Measurements from ENCODE around the gene CA7. TPM values are rescaled to one million over a fixed set of nuclear protein-coding genes. Genes with fewer than 3 reads are reported as not detected.

The CA7 gene
- total RNA-seq, 4 donors from 2014 or later, result not detected

DNA sequence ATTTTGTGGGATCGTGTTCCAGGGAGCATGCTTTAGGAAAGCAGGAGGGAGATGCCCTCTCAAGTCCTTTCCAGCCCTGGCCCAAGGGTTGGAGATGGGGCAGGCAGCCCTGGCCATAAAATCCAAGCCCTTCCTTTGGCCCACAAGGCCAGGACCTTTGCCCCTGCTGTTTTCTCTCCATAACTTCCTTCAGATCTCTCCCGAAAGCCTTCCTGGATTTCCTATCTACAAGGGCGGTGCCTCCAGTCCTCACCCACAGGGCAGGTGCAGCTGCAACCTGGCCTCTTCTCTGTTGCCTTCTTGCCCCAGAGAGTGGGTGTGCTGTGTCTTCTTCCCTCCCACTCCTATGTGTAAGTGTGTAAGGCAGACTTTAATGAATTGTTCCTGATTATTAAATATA, 27.6 kb downstream of the CA7 start:
- TF ChIP-seq CTCF (IDR thresholded peaks at IDR 0.05), result no peak
- DNase-seq (ENCODE audit: low spot score) (no peak), ATAC-seq (ENCODE audit: low FRiP score) (no peak)

- no peak for TF ChIP-seq CTCF (IDR thresholded peaks at IDR 0.05)
- ATAC-seq (ENCODE audit: low FRiP score), result no peak
Measured at GRCh38 chr16:66872559-66872942, 28.3 kb downstream of the CA7 start.

GRCh38 chr16:66872943-66873684, 28.9 kb downstream of the CA7 start:
- TF ChIP-seq CTCF (IDR thresholded peaks at IDR 0.05), result peak in 2 of 3 donors; percentile 3 to 90
- ATAC-seq (ENCODE audit: low FRiP score), result peak; percentile 97

More at GRCh38 chr16:66872559-66872942, 28.3 kb downstream of the CA7 start:
- DNase-seq (ENCODE audit: low spot score), result no peak

GRCh38 chr16:66873685-66874055, 29.5 kb downstream of the CA7 start:
- no peak for ATAC-seq (ENCODE audit: low FRiP score)

More at GRCh38 chr16:66872943-66873684, 28.9 kb downstream of the CA7 start:
- DNase-seq (ENCODE audit: low spot score), result peak; percentile 63

GRCh38 chr16:66874079-66874775, 30.0 kb downstream of the CA7 start:
- ATAC-seq (ENCODE audit: low FRiP score), result no peak
- no peak for TF ChIP-seq CTCF (IDR thresholded peaks at IDR 0.05)

More at GRCh38 chr16:66873685-66874055, 29.5 kb downstream of the CA7 start:
- DNase-seq (ENCODE audit: low spot score), result no peak
- TF ChIP-seq CTCF (IDR thresholded peaks at IDR 0.05), result no peak

GRCh38 chr16:66878067-66878466, 33.9 kb downstream of the CA7 start:
- DNase-seq (ENCODE audit: low spot score) (no peak), ATAC-seq (ENCODE audit: low FRiP score) (no peak)
- TF ChIP-seq CTCF (IDR thresholded peaks at IDR 0.05), result no peak

More at GRCh38 chr16:66874079-66874775, 30.0 kb downstream of the CA7 start:
- DNase-seq (ENCODE audit: low spot score), result no peak
